ENCODE data around the gene ABHD12. TPM values are rescaled to one million over a fixed set of nuclear protein-coding genes. Genes with fewer than 3 reads are reported as not detected.
"Not testable (repeated sequence)": the region's sequence is repeated elsewhere in the genome, so short reads cannot be mapped to it uniquely, and the experiment has no call there.

Gene ABHD12
- total RNA-seq, 3 donors from 2014 or later = 21.9 to 22.6 (median 22.3) TPM

GRCh38 chr20:25353353-25353746 lies 37.3 kb downstream of the ABHD12 start:
- Mint-ChIP-seq H3K9me3 (no peaks in the 10 kb centered on the region), H3K4me3 (no peak overlapping the region), H3K4me1 (ENCODE audit: low read depth) (peaks cover 27% of the 10 kb centered on the region), H3K36me3 (ENCODE audit: insufficient read depth) (no peaks in the 10 kb centered on the region), H3K27me3 (ENCODE audit: low read depth) (no peaks in the 10 kb centered on the region)
- ATAC-seq (no peak), DNase-seq (no peak)

GRCh38 chr20:25352746-25353145 lies 37.9 kb downstream of the ABHD12 start:
- Mint-ChIP-seq H3K4me3 (no peak overlapping the region), H3K9me3 (no peaks in the 10 kb centered on the region), H3K4me1 (ENCODE audit: low read depth) (peaks cover 23% of the 10 kb centered on the region), H3K27me3 (ENCODE audit: low read depth) (no peaks in the 10 kb centered on the region), H3K36me3 (ENCODE audit: insufficient read depth) (no peaks in the 10 kb centered on the region)
- ATAC-seq (no peak), DNase-seq (no peak)

GRCh38 chr20:25351024-25351360 lies 39.6 kb downstream of the ABHD12 start:
- ATAC-seq (no peak), DNase-seq (no peak)
- H3K4me3 Mint-ChIP-seq = no peak overlapping the region
- H3K27me3 Mint-ChIP-seq (ENCODE audit: low read depth) = no peaks in the 10 kb centered on the region
- H3K9me3 Mint-ChIP-seq = no peaks in the 10 kb centered on the region
- H3K4me1 Mint-ChIP-seq (ENCODE audit: low read depth) = peaks cover 22% of the 10 kb centered on the region
- H3K36me3 Mint-ChIP-seq (ENCODE audit: insufficient read depth) = no peaks in the 10 kb centered on the region

- Mint-ChIP-seq H3K4me1 (ENCODE audit: low read depth) (peaks cover 35% of the 10 kb centered on the region), H3K9me3 (no peaks in the 10 kb centered on the region), H3K36me3 (ENCODE audit: insufficient read depth) (peaks cover 7% of the 10 kb centered on the region), H3K27me3 (ENCODE audit: low read depth) (no peaks in the 10 kb centered on the region), H3K4me3 (no peak overlapping the region)
- no peak for ATAC-seq
- no peak for DNase-seq
These were observed 44.3 kb downstream of the ABHD12 start for GRCh38 chr20:25346349-25346748.

GRCh38 chr20:25345721-25346120 lies 44.9 kb downstream of the ABHD12 start:
- no peaks in the 10 kb centered on the region for H3K27me3 Mint-ChIP-seq (ENCODE audit: low read depth)
- H3K4me1 Mint-ChIP-seq (ENCODE audit: low read depth) = peaks cover 35% of the 10 kb centered on the region
- H3K9me3 Mint-ChIP-seq = no peaks in the 10 kb centered on the region
- ATAC-seq (no peak), DNase-seq (no peak)
- peaks cover 7% of the 10 kb centered on the region for H3K36me3 Mint-ChIP-seq (ENCODE audit: insufficient read depth)
- no peak overlapping the region for H3K4me3 Mint-ChIP-seq

- H3K4me1 Mint-ChIP-seq (ENCODE audit: low read depth) = peaks cover 39% of the 10 kb centered on the region
- H3K9me3 Mint-ChIP-seq = no peaks in the 10 kb centered on the region
- H3K4me3 Mint-ChIP-seq = no peak overlapping the region
- ATAC-seq (no peak), DNase-seq (no peak)
- H3K27me3 Mint-ChIP-seq (ENCODE audit: low read depth) = no peaks in the 10 kb centered on the region
- peaks cover 7% of the 10 kb centered on the region for H3K36me3 Mint-ChIP-seq (ENCODE audit: insufficient read depth)
These were observed 46.0 kb downstream of the ABHD12 start for GRCh38 chr20:25344634-25345033.

- Mint-ChIP-seq H3K36me3 (ENCODE audit: insufficient read depth) (peaks cover 17% of the 10 kb centered on the region), H3K27me3 (ENCODE audit: low read depth) (no peaks in the 10 kb centered on the region), H3K9me3 (no peaks in the 10 kb centered on the region), H3K4me1 (ENCODE audit: low read depth) (peaks cover 39% of the 10 kb centered on the region), H3K4me3 (no peak overlapping the region)
- ATAC-seq (no peak), DNase-seq (no peak)
These were observed 48.6 kb downstream of the ABHD12 start for GRCh38 chr20:25341716-25342680.

GRCh38 chr20:25340380-25340779 lies 50.3 kb downstream of the ABHD12 start:
- Mint-ChIP-seq H3K9me3 (no peaks in the 10 kb centered on the region), H3K4me3 (no peak overlapping the region), H3K27me3 (ENCODE audit: low read depth) (no peaks in the 10 kb centered on the region), H3K36me3 (ENCODE audit: insufficient read depth) (peaks cover 18% of the 10 kb centered on the region), H3K4me1 (ENCODE audit: low read depth) (peaks cover 27% of the 10 kb centered on the region)
- ATAC-seq = no peak
- no peak for DNase-seq

GRCh38 chr20:25339608-25340007 lies 51.0 kb downstream of the ABHD12 start:
- Mint-ChIP-seq H3K36me3 (ENCODE audit: insufficient read depth) (peaks cover 13% of the 10 kb centered on the region), H3K27me3 (ENCODE audit: low read depth) (no peaks in the 10 kb centered on the region), H3K4me1 (ENCODE audit: low read depth) (peaks cover 22% of the 10 kb centered on the region), H3K4me3 (no peak overlapping the region), H3K9me3 (no peaks in the 10 kb centered on the region)
- no peak for ATAC-seq
- no peak for DNase-seq

- no peak for ATAC-seq
- Mint-ChIP-seq H3K4me3 (no peak overlapping the region), H3K4me1 (ENCODE audit: low read depth) (peaks cover 13% of the 10 kb centered on the region), H3K9me3 (no peaks in the 10 kb centered on the region), H3K27me3 (ENCODE audit: low read depth) (no peaks in the 10 kb centered on the region), H3K36me3 (ENCODE audit: insufficient read depth) (peaks cover 13% of the 10 kb centered on the region)
- DNase-seq = no peak
These were observed 52.3 kb downstream of the ABHD12 start for GRCh38 chr20:25338112-25339023.

GRCh38 chr20:25336561-25337422 lies 53.8 kb downstream of the ABHD12 start:
- DNase-seq (no peak), ATAC-seq (no peak)
- Mint-ChIP-seq H3K4me1 (ENCODE audit: low read depth) (peaks cover 8% of the 10 kb centered on the region), H3K9me3 (no peaks in the 10 kb centered on the region), H3K27me3 (ENCODE audit: low read depth) (no peaks in the 10 kb centered on the region), H3K4me3 (no peak overlapping the region), H3K36me3 (ENCODE audit: insufficient read depth) (peaks cover 13% of the 10 kb centered on the region)

- H3K4me1 Mint-ChIP-seq (ENCODE audit: low read depth); ATAC-seq: not testable (repeated sequence)
These were observed 55.7 kb downstream of the ABHD12 start for GRCh38 chr20:25334972-25335371.

GRCh38 chr20:25328954-25329498 lies 61.6 kb downstream of the ABHD12 start:
- DNase-seq (no peak), ATAC-seq (no peak)
- Mint-ChIP-seq H3K9me3 (no peaks in the 10 kb centered on the region), H3K27me3 (ENCODE audit: low read depth) (no peaks in the 10 kb centered on the region), H3K4me3 (no peak overlapping the region), H3K36me3 (ENCODE audit: insufficient read depth) (peaks cover 2% of the 10 kb centered on the region), H3K4me1 (ENCODE audit: low read depth) (peaks cover 22% of the 10 kb centered on the region)

More at GRCh38 chr20:25334972-25335371, 55.7 kb downstream of the ABHD12 start:
- not testable (repeated sequence) for DNase-seq; H3K9me3 Mint-ChIP-seq; H3K4me3 Mint-ChIP-seq; H3K27me3 Mint-ChIP-seq (ENCODE audit: low read depth)
- H3K36me3 Mint-ChIP-seq (ENCODE audit: insufficient read depth) = peaks cover 13% of the 10 kb centered on the region
